GM21723 (cell line): Measurements from ENCODE around the gene WNT7B.

Experiments
- ATAC-seq: cut with Tn5 transposase; IDR thresholded peaks from one replicate; pipeline ENCODE4 v1.9.1; 2021; ENCODE audit warnings: mild to moderate bottlenecking, moderate library complexity; ENCODE audit not compliant: unreplicated experiment

The WNT7B gene

GRCh38 chr22:45933506-45934167 lies 43.3 kb downstream of the WNT7B start:
- no peak for ATAC-seq

- ATAC-seq: no peak
These were observed 44.9 kb downstream of the WNT7B start for GRCh38 chr22:45932071-45932470.

- ATAC-seq: no peak
These were observed 45.9 kb downstream of the WNT7B start for GRCh38 chr22:45931042-45931441.

GRCh38 chr22:45930324-45930723 lies 46.6 kb downstream of the WNT7B start:
- no peak for ATAC-seq

DNA sequence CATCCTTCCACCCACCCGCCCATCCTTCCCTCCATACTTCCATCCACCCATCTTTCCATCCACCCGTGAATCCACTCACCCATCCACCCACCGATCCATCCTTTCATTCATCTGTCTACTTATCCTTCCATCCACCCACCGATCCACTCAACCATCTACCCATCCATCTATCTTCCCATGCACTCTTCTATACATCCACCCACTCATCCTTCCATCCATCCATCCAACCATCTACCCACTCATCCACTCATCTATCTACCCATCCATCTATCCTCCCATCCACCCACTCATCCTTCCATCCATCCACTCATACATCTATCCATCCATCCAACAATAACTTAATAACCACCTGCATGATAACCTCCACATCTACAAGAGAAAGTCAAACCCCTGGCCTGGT lies 47.3 kb downstream of the WNT7B start:
- ATAC-seq: no peak

DNA sequence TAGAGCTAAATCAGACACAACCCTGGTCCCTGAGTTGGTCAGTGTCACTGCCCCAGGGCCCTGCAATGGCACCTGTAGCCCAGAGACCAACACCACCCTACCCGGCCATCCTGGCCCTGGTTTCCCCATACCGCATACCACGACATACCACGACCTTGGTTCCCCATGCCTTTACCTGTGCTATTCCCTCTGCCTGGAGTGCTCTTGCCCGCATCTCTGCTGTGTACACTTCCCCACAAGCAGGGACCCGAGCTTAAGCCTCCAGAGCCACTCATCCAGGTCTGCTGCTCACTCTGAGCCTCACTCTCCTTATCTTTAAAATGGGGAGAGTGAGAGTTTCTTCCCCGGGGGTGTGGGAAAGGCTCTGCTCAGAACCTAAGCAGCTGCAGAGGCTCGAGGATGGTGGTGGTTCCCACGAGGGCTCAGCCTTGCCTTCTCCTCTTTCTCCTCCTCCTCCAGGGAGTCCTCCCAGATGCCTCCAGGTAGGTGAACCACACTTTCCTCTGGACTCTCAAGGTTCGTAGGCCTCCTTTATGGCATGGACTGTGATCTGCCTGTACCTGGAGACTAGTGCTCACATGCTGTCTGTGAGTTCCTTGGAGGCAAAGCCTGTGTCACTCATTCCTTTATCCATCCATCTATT lies 48.1 kb downstream of the WNT7B start:
- no peak for ATAC-seq

DNA sequence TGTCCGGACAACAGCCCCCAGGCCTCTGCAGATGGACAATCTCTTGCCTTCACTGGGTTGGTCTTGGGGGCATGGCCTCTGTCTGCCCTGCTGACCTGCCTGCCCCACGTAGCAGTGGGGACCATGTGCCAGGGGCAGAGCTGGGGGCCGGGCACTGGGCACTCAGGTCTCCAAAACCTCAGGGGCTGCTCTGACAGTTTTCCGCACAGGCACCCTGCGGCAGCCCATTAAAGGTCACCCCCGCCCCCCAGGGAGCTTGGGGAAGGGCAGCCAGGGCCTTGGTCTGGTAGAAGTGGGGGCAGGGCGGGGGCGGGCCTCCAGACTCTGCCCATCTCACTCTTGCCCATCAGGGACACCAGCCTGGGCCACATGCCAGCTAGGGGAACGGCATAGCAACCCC lies 49.9 kb downstream of the WNT7B start:
- no peak for ATAC-seq

- ATAC-seq: no peak
These were observed 50.5 kb downstream of the WNT7B start for GRCh38 chr22:45926433-45926832.

DNA sequence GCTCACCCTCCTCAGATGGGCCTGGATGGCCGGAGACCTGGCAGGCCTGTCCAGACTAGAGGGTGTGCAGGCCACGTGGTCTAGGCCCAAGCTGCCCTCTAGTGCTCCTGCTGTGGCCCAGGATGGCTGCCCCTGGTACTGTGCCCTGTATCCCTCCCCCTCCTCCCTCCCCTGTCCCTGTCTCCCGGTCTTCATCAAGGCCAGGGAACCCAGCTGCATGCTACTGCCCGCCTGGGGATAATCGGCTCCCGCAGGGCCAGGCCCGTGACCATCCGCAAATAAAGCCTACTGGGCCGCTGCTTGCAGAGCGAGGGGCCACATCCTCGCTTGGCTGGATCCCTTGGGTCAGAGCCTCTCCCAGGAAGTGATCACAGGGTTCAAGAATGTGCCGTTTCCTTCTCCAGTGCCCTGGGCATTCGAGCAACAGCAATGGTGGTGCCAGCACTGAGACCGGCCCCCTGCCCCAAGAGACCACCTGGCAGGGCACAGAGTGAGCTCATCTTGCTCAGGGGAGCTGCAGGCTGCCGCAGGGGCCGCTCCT lies 51.1 kb downstream of the WNT7B start:
- ATAC-seq: no peak

GRCh38 chr22:45923835-45924234 lies 53.1 kb downstream of the WNT7B start:
- no peak for ATAC-seq

- no peak for ATAC-seq
These were observed 53.8 kb downstream of the WNT7B start for GRCh38 chr22:45923212-45923611.

DNA sequence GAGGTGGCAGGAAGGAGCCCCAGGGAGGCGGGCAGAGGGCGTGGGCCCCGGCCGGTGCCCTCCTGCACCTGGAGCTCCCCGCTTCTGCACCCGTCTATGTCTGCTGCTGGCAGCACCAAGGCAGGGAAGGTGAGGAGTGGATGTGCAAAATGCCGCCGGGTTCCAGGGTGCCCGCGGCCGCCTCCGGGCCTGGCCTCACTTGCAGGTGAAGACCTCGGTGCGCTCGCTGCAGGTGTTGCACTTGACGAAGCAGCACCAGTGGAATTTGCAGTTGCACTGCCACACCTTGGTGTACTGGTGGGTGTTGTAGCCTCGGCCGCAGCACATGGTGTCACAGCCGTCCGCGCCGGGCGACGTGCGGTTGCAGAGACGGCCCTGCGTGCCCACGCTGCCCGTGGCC lies 54.3 kb downstream of the WNT7B start:
- ATAC-seq: no peak

DNA sequence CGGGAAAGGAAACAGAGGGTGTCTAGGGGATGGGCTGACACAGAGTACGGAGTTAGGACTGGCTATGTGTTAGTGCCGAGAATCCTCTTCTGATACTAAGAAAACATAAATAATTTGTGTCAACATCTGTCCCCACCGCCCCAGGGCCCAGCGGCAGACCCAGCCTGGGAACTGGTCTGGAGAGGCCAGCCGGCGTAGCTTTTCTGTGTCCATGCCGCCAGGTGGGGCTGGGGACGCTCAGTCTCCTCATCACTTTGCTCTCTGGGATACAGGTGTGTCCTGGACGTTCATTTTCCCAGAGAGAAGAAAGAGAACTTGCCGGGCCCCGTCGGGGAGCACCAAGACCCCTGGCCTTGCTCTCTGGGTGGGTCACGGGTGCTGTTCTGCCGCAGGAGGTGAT lies 54.7 kb downstream of the WNT7B start:
- ATAC-seq: no peak

- ATAC-seq: no peak
These were observed 57.3 kb downstream of the WNT7B start for GRCh38 chr22:45919504-45920286.

DNA sequence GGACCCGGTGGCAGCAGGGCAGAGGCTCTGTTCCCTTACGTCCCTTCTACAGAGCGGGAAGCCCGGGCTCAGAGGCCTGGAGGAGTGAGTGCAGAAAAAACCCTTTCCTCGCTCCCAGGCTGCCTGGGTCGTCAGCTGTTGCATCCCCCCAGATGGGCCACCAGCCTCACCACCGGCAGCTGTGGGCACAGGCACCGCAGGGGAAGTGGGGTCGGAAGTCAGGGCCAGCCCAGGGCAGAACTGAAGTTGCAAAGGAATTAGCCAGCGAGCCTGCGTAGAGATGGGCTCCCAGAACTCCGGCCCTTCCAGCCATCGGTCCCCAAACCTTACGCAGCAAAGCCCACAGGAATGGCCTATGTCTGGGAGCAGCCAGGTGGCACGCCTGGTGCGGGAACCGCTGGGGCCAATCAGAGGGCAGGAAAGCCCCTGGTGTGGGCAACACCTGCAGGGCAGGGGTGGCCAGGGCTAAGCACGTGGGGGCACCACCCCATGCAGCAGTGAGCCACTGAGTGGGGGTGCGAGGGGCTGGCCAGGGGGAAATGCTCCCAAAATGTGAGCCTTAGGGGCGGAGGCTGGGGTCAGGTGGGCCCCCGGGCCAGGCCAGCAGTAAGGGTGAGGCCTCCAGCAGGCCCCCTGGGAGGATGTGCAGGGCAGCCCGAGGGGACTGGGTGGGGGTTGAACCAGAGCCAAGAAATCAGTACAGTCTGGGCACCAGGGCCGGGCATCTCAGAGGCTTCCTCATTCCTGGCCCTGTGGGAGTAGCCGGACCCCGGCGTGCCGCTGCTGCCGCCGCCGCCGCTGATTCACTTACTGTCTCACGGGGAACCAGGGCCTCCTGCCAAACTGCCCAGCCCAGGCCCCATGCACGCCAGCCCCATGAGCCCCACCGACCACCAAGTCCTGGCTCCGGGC lies 58.2 kb downstream of the WNT7B start:
- no peak for ATAC-seq

DNA sequence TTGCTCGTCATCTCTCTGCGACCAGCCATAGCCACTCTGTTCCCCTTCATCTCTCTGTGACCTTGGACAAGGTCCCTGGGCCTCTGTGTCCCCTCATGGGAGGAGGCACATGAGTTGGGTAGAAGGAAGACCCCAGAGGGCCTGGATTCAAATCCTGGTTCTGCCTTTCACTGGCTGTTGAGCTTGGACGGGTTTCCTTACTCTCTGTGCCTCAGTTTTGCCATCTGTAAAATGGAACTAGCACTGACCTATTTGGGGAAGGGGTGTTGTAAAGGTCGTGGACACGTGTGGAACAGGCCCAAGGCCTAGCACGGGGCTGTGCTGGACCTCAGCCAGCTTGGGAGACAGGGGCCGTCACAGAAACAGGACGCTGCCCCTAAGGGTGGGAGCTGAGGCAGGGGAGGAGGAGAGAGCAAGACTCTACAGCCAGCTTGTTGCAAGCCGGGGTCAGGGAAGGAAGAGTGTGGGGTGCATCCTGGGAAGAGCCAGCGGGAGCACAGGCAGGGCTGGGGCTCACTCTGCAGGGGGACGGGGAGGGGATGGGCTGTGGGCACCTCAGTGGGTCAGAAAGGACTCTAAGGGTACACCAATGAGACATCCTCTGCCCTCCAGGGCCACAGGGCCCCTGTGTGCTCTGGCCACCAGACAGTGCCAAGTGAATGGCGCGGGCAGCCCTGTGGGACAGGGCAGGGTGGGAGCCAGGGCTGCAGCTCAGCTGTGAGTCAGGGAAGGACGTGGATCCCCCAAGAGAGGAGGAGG lies 59.1 kb downstream of the WNT7B start:
- no peak for ATAC-seq

- ATAC-seq: no peak
These were observed 59.8 kb downstream of the WNT7B start for GRCh38 chr22:45917146-45917545.

DNA sequence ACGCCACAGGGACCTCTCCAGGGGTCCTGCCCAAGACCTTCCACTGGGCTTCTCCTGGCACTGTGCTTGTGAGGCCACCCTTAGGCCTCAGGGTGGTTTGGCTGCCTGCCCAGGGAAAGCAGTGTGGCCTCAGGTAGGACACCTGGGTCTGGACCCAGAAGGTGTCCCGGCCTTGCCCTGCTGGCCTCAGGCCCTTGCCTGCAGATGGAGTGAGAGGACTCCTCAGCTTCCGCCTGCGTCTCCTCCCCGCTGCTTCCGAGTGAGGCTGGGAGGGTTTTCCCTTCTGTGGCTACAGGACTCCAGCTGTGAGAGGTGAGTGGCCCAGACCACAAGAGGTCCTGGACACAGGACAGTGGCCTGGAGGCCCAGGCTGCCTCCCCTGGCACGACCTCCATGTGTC lies 60.4 kb downstream of the WNT7B start:
- ATAC-seq: no peak

- no peak for ATAC-seq
These were observed 61.1 kb downstream of the WNT7B start for GRCh38 chr22:45915841-45916240.

DNA sequence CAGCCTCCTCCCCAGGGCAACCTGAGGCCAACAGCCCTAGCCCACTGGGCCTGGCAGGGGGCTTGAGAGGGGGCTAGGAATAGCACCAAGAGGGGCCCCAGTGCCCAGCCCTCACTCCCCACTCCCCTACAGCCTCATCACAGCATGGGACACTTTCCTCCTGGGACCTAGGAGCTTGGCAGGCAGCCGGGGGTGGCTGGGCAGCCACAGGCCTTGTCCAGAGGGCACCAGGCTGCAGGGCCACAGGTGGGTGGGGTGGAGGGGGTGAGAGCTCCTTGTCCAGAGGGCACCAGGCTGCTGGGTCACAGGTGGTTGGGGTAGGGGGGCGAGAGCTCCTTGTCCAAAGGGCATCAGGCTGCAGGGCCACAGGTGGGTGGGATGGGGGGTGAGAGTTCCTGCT lies 61.8 kb downstream of the WNT7B start:
- no peak for ATAC-seq
